Measurements from ENCODE around the gene PLCB1.

GRCh38 chr20:8366303-8366923, 234.3 kb downstream of the PLCB1 start:
- TF ChIP-seq CTCF (conservative IDR thresholded peaks at IDR 0.05 in 1 of 2, IDR thresholded peaks at IDR 0.05 in 1 of 2; ENCODE audit: low read depth in 1 of 2, low read length in 2 of 2) (no peak), EZH2 (IDR thresholded peaks at IDR 0.05; ENCODE audit: low read length, missing control alignments) (no peak)
